ENCODE results near the gene SLC6A6. TPM values are rescaled to one million over a fixed set of nuclear protein-coding genes. Genes with fewer than 3 reads are reported as not detected.

SLC6A6 gene
- total and polyA plus RNA-seq, 2 donors from 2014 or later = 7.1 to 64.0 TPM

DNA sequence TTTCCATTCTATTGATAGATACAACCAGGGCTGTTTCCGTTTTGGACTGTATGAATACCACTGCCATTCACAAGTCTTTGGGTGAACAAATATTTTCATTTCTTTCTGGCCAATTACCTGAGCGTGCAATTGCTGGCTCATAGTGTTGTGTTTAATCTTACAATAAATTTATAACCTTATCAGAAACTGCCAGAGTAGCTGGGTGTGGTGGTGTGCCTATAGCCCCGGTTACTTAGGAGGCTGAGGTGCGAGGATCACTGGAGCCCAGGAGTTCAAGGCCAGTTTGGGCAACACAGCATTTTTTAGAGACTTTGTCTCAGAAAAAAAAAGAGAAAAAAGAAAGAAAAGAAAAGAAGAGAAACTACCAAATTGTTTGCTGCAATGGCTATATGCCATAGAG, 5.4 kb upstream of the SLC6A6 start:
- Histone ChIP-seq H3K27ac (ENCODE audit: low read depth in 2 of 2, low read length in 2 of 2) (no peak overlapping the region), H3K9me3 (ENCODE audit: control insufficient read depth in 2 of 3, insufficient read depth in 1 of 3, low read length in 3 of 3) (no peaks in the 10 kb centered on the region), H3K9ac (ENCODE audit: low read length in 3 of 3) (no peak overlapping the region), H3K4me1 (ENCODE audit: control insufficient read depth in 2 of 3, insufficient read depth in 2 of 3, low read depth in 1 of 3, low read length in 3 of 3) (peaks cover 0 to 10% (median 3%) of the 10 kb centered on the region in 3 donors), H3K27me3 (ENCODE audit: control insufficient read depth, insufficient read depth, low read length) (no peaks in the 10 kb centered on the region), H3K4me3 (ENCODE audit: low read length in 3 of 3) (no peak overlapping the region), H3K36me3 (ENCODE audit: control insufficient read depth in 2 of 3, insufficient read depth in 3 of 3, low read length in 3 of 3) (no peaks in the 10 kb centered on the region)
- TF ChIP-seq, protein P1, sequence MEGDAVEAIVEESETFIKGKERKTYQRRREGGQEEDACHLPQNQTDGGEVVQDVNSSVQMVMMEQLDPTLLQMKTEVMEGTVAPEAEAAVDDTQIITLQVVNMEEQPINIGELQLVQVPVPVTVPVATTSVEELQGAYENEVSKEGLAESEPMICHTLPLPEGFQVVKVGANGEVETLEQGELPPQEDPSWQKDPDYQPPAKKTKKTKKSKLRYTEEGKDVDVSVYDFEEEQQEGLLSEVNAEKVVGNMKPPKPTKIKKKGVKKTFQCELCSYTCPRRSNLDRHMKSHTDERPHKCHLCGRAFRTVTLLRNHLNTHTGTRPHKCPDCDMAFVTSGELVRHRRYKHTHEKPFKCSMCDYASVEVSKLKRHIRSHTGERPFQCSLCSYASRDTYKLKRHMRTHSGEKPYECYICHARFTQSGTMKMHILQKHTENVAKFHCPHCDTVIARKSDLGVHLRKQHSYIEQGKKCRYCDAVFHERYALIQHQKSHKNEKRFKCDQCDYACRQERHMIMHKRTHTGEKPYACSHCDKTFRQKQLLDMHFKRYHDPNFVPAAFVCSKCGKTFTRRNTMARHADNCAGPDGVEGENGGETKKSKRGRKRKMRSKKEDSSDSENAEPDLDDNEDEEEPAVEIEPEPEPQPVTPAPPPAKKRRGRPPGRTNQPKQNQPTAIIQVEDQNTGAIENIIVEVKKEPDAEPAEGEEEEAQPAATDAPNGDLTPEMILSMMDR (IDR thresholded peaks at IDR 0.05; ENCODE audit: borderline replicate concordance, extremely low read depth, insufficient read depth) = no peak
- intact Hi-C loops (cut with DNase I) = no loop called here
- FAIRE-seq = no peak
- DNase-seq = no peak

DNA sequence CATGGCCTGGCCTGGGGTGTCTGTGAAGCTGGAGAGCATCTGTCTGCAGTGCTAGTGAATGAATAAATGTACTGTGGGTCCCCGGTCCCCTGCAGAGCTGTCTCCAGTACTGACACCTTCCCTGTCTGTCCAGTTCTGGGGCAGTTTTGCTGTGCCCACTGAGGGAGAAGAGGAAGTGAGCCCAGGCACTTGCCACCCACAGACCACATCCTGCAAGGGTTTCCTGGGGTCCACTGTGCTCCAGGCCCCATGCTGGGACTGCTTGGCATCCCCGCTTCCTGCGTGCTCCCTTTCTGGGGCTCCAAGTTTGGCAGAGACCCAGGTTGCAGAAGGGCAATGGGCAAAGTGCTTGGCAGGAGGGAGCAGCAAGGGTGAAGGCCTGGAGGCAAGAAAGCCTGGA, 4.9 kb upstream of the SLC6A6 start:
- H3K27ac ChIP-seq (ENCODE audit: low read depth in 2 of 2, low read length in 2 of 2) = no peak overlapping the region
- intact Hi-C loops (cut with DNase I) = no loop called here
- H3K9me3 ChIP-seq (ENCODE audit: control insufficient read depth in 2 of 3, insufficient read depth in 1 of 3, low read length in 3 of 3) = no peaks in the 10 kb centered on the region
- peaks cover 0 to 10% (median 3%) of the 10 kb centered on the region in 3 donors for H3K4me1 ChIP-seq (ENCODE audit: control insufficient read depth in 2 of 3, insufficient read depth in 2 of 3, low read depth in 1 of 3, low read length in 3 of 3)
- H3K4me3 ChIP-seq (ENCODE audit: low read length in 3 of 3) = no peak overlapping the region
- no peak overlapping the region for H3K9ac ChIP-seq (ENCODE audit: low read length in 3 of 3)
- H3K27me3 ChIP-seq (ENCODE audit: control insufficient read depth, insufficient read depth, low read length) = no peaks in the 10 kb centered on the region
- TF ChIP-seq, protein P1 (IDR thresholded peaks at IDR 0.05; ENCODE audit: borderline replicate concordance, extremely low read depth, insufficient read depth) = no peak
- FAIRE-seq = no peak
- no peak for DNase-seq
- H3K36me3 ChIP-seq (ENCODE audit: control insufficient read depth in 2 of 3, insufficient read depth in 3 of 3, low read length in 3 of 3) = no peaks in the 10 kb centered on the region

DNA sequence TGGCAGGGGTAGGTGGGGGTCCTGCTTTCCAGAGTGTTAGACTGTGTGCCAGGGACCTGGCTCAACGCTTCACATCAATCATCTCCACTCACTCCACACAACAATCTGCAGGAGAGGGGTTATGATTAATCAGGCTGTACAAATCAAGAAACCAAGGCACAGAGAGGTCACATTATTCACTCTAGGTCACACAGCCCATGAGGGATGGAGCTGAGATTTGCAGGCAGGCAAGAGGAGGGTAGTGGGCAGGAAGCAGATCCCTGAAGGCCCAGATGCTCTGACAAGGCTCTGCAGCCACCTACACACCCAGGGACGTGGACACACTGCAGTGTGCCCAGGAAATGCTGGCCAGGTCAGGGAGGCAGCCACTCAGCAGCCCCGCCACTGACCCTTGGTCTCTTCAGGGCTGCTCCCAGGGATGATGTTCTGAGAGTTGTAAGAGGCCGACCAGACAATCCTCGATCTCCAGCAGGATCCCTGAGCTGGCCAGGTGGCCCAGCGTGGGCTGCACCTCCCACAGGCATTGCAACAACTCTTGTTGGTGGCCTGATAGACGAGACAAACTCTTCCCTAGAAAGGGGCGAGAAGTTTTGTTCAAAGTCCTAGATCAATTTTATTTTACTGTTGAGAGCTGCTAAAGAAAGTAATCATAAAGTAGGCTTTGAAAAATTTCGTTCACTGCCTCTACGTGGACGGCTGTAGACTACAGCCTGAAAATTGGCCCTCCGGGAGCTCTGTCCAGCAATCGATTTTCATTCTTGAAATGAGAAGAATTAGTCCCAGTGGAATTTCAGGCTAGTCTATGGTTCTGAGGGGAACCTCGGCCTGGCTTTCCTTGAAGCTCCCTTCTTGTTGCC, 4.2 kb upstream of the SLC6A6 start:
- H3K4me1 ChIP-seq (ENCODE audit: control insufficient read depth in 2 of 3, insufficient read depth in 2 of 3, low read depth in 1 of 3, low read length in 3 of 3) = peaks cover 0 to 12% (median 3%) of the 10 kb centered on the region in 3 donors
- no peaks in the 10 kb centered on the region for H3K9me3 ChIP-seq (ENCODE audit: control insufficient read depth in 2 of 3, insufficient read depth in 1 of 3, low read length in 3 of 3)
- H3K9ac ChIP-seq (ENCODE audit: low read length in 3 of 3) = no peak overlapping the region
- H3K27ac ChIP-seq (ENCODE audit: low read depth in 2 of 2, low read length in 2 of 2) = no peak overlapping the region
- TF ChIP-seq, protein P1 (IDR thresholded peaks at IDR 0.05; ENCODE audit: borderline replicate concordance, extremely low read depth, insufficient read depth) = no peak
- no peaks in the 10 kb centered on the region for H3K36me3 ChIP-seq (ENCODE audit: control insufficient read depth in 2 of 3, insufficient read depth in 3 of 3, low read length in 3 of 3)
- H3K27me3 ChIP-seq (ENCODE audit: control insufficient read depth, insufficient read depth, low read length) = no peaks in the 10 kb centered on the region
- FAIRE-seq (no peak), DNase-seq (no peak)
- intact Hi-C loops (cut with DNase I) = no loop called here
- H3K4me3 ChIP-seq (ENCODE audit: low read length in 3 of 3) = no peak overlapping the region

Data from kidney (tissue), 14 donors.